Measurements from ENCODE around the gene TMEM120B.
"Not testable (repeated sequence)": the region's sequence is repeated elsewhere in the genome, so short reads cannot be mapped to it uniquely, and the experiment has no call there.

TMEM120B gene

DNA sequence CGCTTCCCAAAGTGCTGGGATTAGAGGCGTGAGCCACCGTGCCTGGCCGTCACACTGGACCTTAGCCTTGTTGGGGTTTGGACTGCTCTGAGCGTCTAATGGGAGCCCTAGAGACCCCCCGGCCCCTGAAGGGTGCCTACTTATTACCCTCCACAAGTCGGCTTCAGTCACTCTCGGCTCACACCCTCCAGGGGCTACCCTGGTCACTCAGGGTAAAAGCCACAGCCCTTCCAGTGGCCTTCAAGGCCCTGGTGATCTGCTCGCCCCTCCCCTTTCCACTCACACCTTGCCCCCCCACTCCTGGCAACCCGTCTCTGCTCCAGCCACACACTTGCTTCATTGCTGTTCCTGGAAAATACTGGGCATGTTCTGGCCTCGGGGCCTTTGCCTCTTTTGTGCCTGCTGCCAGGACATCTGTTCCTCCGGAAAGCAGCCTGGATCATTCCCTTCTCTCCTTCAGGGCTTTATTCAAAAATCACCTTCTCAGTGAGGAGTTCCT is 39.5 kb upstream of the TMEM120B start:
- Histone ChIP-seq H3K27me3 (ENCODE audit: insufficient read depth, poor library complexity, severe bottlenecking) (no peaks in the 10 kb centered on the region), H3K9me3 (ENCODE audit: severe bottlenecking) (no peaks in the 10 kb centered on the region), H3K27ac (ENCODE audit: poor library complexity, severe bottlenecking) (no peak overlapping the region), H3K4me3 (ENCODE audit: severe bottlenecking) (peak overlapping the region; percentile 29), H3K36me3 (ENCODE audit: low read depth) (no peaks in the 10 kb centered on the region), H3K4me1 (ENCODE audit: insufficient read depth, poor library complexity, severe bottlenecking) (peaks cover 10% of the 10 kb centered on the region)
- ATAC-seq (ENCODE audit: low read depth) (peak; percentile 29; the same call in 2 of the 3 replicates), DNase-seq (ENCODE audit: low spot score) (no peak)
- TF ChIP-seq, protein P1, sequence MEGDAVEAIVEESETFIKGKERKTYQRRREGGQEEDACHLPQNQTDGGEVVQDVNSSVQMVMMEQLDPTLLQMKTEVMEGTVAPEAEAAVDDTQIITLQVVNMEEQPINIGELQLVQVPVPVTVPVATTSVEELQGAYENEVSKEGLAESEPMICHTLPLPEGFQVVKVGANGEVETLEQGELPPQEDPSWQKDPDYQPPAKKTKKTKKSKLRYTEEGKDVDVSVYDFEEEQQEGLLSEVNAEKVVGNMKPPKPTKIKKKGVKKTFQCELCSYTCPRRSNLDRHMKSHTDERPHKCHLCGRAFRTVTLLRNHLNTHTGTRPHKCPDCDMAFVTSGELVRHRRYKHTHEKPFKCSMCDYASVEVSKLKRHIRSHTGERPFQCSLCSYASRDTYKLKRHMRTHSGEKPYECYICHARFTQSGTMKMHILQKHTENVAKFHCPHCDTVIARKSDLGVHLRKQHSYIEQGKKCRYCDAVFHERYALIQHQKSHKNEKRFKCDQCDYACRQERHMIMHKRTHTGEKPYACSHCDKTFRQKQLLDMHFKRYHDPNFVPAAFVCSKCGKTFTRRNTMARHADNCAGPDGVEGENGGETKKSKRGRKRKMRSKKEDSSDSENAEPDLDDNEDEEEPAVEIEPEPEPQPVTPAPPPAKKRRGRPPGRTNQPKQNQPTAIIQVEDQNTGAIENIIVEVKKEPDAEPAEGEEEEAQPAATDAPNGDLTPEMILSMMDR (IDR thresholded peaks at IDR 0.05; ENCODE audit: poor library complexity, severe bottlenecking), result no peak

DNA sequence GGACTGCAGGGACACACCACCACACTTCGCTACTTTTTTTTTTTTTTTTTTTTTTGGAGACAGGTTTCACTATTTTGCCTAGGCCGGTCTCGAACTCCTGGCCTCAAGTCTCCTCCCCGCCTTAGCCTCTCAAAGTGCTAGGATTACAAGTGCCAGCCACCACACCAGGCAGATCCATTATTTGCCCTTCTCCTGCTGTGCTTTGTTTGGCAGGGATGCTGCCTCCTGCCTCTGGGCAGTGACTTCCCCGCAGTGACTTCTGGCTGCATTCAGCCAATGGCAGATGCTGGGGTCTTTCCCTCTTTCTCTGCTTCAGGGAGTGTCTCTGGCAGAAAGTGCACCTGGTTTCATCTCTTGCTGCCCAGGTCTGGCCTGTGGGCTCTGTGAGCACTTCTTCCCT is 36.4 kb upstream of the TMEM120B start:
- DNase-seq (ENCODE audit: low spot score) (no peak), ATAC-seq (ENCODE audit: low read depth) (no peak)
- no peaks in the 10 kb centered on the region for H3K27me3 ChIP-seq (ENCODE audit: insufficient read depth, poor library complexity, severe bottlenecking)
- H3K36me3 ChIP-seq (ENCODE audit: low read depth), result no peaks in the 10 kb centered on the region
- no peaks in the 10 kb centered on the region for H3K9me3 ChIP-seq (ENCODE audit: severe bottlenecking)
- H3K4me1 ChIP-seq (ENCODE audit: insufficient read depth, poor library complexity, severe bottlenecking), result peaks cover 10% of the 10 kb centered on the region
- H3K27ac ChIP-seq (ENCODE audit: poor library complexity, severe bottlenecking), result no peak overlapping the region
- H3K4me3 ChIP-seq (ENCODE audit: severe bottlenecking), result no peak overlapping the region
- TF ChIP-seq, protein P1 (IDR thresholded peaks at IDR 0.05; ENCODE audit: poor library complexity, severe bottlenecking), result no peak

DNA sequence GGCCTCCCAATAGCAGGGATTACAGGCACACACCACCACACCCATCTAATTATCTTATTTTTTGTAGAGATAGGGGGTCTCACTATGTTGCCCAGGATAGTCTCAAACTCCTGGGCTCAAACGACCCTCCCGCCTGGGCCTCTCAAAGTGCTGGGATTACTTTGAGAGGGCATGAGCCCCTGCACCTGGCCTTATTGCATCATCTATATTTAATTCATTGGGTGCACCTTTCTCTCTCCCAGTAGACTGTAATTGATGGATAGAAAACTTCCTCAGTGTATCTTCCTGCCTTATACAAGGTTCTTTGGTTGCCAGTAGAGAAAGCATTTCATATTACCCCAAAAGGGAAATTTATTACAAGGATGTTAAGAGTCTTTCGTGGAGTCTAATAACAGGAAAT is 34.2 kb upstream of the TMEM120B start:
- H3K27ac ChIP-seq (ENCODE audit: poor library complexity, severe bottlenecking), result no peak overlapping the region
- no peak overlapping the region for H3K4me3 ChIP-seq (ENCODE audit: severe bottlenecking)
- no peaks in the 10 kb centered on the region for H3K9me3 ChIP-seq (ENCODE audit: severe bottlenecking)
- TF ChIP-seq, protein P1 (IDR thresholded peaks at IDR 0.05; ENCODE audit: poor library complexity, severe bottlenecking), result no peak
- ATAC-seq (ENCODE audit: low read depth), result no peak
- H3K4me1 ChIP-seq (ENCODE audit: insufficient read depth, poor library complexity, severe bottlenecking), result peaks cover 3% of the 10 kb centered on the region
- no peaks in the 10 kb centered on the region for H3K36me3 ChIP-seq (ENCODE audit: low read depth)
- H3K27me3 ChIP-seq (ENCODE audit: insufficient read depth, poor library complexity, severe bottlenecking), result no peaks in the 10 kb centered on the region
- DNase-seq (ENCODE audit: low spot score), result no peak

DNA sequence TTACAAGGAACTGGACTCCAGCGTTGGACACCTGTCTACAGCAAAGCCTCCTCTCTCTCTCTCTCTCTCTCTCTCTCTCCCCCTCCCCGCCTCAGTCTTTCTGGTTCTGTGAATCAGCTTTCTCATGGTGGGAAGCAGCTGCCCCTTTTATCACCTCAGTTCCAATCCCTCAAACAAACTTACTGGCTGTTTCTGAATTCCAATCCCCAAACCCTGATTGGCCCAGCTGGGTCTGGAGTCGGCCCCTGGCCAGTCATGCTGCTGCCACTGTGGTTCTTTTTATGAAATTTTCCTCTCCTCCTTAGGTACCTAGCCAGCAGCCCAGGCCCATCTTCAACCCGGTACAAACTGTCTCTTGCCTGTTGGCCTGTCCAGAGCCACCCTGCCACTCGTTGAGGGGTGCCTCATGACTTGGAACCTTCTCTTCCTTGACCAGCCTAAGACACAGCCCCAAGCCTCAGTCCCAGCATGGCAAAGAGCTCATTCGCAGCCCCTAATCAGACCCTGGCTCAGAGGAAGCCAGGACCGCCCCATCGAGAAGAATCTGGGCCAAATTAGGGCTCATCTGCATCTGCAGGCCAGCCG is 33.7 kb upstream of the TMEM120B start:
- Histone ChIP-seq H3K9me3 (ENCODE audit: severe bottlenecking) (no peaks in the 10 kb centered on the region), H3K27ac (ENCODE audit: poor library complexity, severe bottlenecking) (no peak overlapping the region), H3K36me3 (ENCODE audit: low read depth) (no peaks in the 10 kb centered on the region), H3K4me1 (ENCODE audit: insufficient read depth, poor library complexity, severe bottlenecking) (no peaks in the 10 kb centered on the region), H3K27me3 (ENCODE audit: insufficient read depth, poor library complexity, severe bottlenecking) (no peaks in the 10 kb centered on the region), H3K4me3 (ENCODE audit: severe bottlenecking) (no peak overlapping the region)
- no peak for DNase-seq (ENCODE audit: low spot score)
- TF ChIP-seq, protein P1 (IDR thresholded peaks at IDR 0.05; ENCODE audit: poor library complexity, severe bottlenecking), result no peak
- no peak for ATAC-seq (ENCODE audit: low read depth)

DNA sequence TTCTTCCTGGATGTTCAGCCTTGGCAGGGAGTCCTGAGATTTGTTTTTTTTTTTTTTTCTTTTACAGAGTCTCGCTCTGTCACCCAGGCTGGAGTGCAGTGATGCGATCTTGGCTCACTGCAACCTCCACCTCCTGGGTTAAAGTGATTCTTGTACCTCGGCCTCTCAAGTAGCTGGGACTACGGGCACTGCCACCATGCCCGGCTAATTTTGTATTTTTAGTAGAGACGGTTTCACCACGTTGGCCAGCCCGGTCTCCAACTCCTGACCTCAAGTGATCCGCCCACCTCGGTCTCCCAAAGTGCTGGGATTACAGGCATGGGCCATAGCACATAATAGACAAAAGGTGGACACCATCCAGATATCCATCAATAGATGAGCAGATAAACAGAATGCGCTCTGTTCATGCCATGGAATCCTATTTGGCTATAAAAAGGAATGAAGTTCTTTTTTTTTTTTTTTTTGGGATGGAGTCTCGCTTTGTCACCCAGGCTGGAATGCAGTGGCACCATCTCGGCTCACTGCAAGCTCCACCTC is 32.8 kb upstream of the TMEM120B start:
- H3K9me3 ChIP-seq (ENCODE audit: severe bottlenecking); H3K27ac ChIP-seq (ENCODE audit: poor library complexity, severe bottlenecking); H3K4me3 ChIP-seq (ENCODE audit: severe bottlenecking); H3K36me3 ChIP-seq (ENCODE audit: low read depth); H3K4me1 ChIP-seq (ENCODE audit: insufficient read depth, poor library complexity, severe bottlenecking); DNase-seq (ENCODE audit: low spot score); ATAC-seq (ENCODE audit: low read depth); H3K27me3 ChIP-seq (ENCODE audit: insufficient read depth, poor library complexity, severe bottlenecking): not testable (repeated sequence)
